Panc1 (cell line): ENCODE measurements around the gene CACNA1D.

ENCODE experiments used
- CTCF ChIP-seq: fragments of 450-650 bp; IDR thresholded peaks from 2 replicates; pipeline ENCODE4 v1.5.1; 2017; ENCODE audit warnings: mild to moderate bottlenecking
- POLR2AphosphoS5 ChIP-seq: IDR thresholded peaks from 2 replicates; pipeline ENCODE4 v1.6.1; 2012; ENCODE audit warnings: mild to moderate bottlenecking, low read depth, low read length, moderate library complexity
- REST ChIP-seq, 2 experiments: IDR thresholded peaks; 2 replicates each; pipeline ENCODE4 v1.6.1; 2011 to 2012; ENCODE audit warnings: low read depth in 2 of 2, control low read depth in 1 of 2, low read length in 1 of 2, mild to moderate bottlenecking in 1 of 2, moderate library complexity in 1 of 2; ENCODE audit not compliant: insufficient read depth in 1 of 2
- TCF7L2 ChIP-seq: IDR thresholded peaks from 2 replicates; pipeline ENCODE4 v1.6.1; 2011; ENCODE audit warnings: mild to moderate bottlenecking, low read depth, low read length, inconsistent platforms

GRCh38 chr3:53809764-53810400 lies 315.5 kb downstream of the CACNA1D start:
- TF ChIP-seq CTCF (no peak), POLR2AphosphoS5 (no peak), REST (IDR thresholded peaks at IDR 0.05; ENCODE audit: insufficient read depth in 1 of 2, low read depth in 2 of 2, low read length in 1 of 2) (no peak), TCF7L2 (no peak)
